HG03025 (cell line): ENCODE measurements around the gene CCDC196.
"Not testable (repeated sequence)": the region's sequence is repeated elsewhere in the genome, so short reads cannot be mapped to it uniquely, and the experiment has no call there.

Source experiments
- ATAC-seq: cut with Tn5 transposase; IDR thresholded peaks from one replicate; pipeline ENCODE4 v1.9.1; 2021; ENCODE audit warnings: mild to moderate bottlenecking, moderate library complexity; ENCODE audit not compliant: unreplicated experiment, low FRiP score

Gene CCDC196

GRCh38 chr14:66545191-66545590 lies 59.0 kb downstream of the CCDC196 start:
- not testable (repeated sequence) for ATAC-seq

GRCh38 chr14:66545751-66546150 lies 59.6 kb downstream of the CCDC196 start:
- ATAC-seq = not testable (repeated sequence)
